ES-I3 (cell line): ENCODE data around the gene SMYD3.

Experiments used
- H3K36me3 ChIP-seq: 2 replicates; pipeline ENCODE4 v1.6.1; 2013; ENCODE audit warnings: mild to moderate bottlenecking, low read length, control low read depth, moderate library complexity; ENCODE audit not compliant: insufficient read depth
- H3K4me1 ChIP-seq: 2 replicates; pipeline ENCODE4 v1.6.1; 2013; ENCODE audit warnings: mild to moderate bottlenecking, control low read depth, low read length; ENCODE audit not compliant: insufficient read depth
- H3K9ac ChIP-seq: 2 replicates; pipeline ENCODE4 v1.6.1; 2013; ENCODE audit warnings: low read depth, mild to moderate bottlenecking, low read length, moderate library complexity
- H3K9me3 ChIP-seq: 2 replicates; pipeline ENCODE4 v1.6.1; 2013; ENCODE audit warnings: mild to moderate bottlenecking, low read length, moderate library complexity; ENCODE audit not compliant: control insufficient read depth, insufficient read depth

Gene SMYD3

DNA sequence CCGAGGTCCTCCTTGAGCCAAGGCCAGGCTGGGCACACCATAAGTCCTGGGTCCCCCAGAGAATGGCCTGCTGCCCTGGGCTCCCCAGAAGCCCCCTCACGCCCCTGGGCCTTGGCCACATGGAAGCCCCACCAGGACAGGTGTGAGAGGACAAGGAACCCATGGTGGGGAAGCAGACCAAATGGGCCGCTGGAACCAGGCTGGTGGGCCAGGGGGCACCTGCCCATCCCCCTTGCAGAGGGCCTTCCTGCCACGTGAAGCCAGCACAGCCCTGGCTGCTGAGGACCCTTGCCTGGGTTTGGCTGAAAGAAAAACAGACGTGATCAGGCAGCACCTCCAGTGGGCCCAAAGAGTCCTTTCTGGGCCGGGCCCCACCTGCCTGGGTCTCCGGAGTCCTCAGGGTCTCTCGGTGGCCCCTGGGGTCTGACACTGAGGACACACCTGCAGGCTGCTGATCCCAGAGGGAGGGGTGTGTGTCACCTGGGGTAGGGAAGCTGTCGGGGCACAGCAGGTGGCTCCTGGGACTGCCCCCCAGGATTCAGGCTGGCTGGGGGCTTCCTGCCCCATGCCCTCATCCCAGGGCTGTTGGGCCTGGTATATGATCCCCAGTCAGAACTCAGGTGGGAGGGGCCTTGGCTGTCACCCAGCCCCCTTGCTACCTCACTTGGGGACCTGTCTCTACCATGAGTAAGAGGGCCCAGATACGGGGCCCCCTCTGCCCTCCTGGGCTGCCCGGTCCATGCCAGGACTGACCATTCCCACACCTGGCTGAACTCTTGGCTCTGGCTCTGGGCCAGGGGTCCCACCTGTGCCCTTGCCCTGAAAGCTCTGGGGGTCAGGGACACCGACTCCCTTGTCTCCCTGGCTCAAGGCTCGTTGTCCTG, 3.3 kb upstream of the SMYD3 start:
- Histone ChIP-seq H3K36me3 (no peaks in the 10 kb centered on the region), H3K9ac (no peak overlapping the region), H3K9me3 (peaks cover 5% of the 10 kb centered on the region), H3K4me1 (no peaks in the 10 kb centered on the region; the same call in 1 of the 2 replicates)

DNA sequence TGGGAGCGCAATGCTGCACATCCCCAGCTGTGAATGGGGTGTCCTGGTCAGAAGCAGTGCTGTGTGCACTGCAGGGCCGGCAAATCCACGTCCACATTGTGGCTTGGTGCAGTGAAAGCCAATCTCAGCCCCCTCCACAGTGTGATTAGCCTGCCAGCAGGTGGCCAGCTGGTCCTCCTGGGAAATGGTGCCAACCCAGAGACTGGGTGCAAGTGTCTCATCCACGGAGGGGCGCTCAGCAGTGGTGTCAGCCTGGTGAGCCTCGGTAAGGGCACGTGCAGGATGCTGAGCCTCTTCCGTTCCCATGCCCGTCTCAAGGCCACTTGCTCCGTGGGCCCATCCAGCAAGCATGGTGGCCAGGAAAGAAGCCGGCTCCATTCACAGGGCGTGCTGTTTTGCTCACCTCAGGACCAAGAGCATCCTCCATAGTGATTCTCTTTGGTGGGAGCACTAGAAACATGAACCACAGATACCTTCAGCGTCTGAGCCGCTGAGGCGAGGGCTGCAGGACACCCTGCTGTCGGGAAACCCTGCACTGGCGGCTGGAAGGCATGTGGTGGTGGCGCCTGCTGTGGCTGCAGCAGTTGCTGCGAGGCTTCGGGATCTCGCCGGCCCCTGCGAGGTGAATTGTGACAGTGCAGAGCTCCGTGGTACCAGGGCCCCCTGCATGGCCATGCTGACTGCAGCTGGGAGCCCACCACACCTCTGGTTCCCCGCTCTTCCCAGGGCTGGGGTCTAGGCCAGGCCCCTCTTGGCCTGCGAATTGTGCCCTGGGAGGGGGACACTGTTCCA, 2.0 kb upstream of the SMYD3 start:
- H3K9ac ChIP-seq = no peak overlapping the region
- H3K4me1 ChIP-seq = no peaks in the 10 kb centered on the region; the same call in 1 of the 2 replicates
- H3K9me3 ChIP-seq = peaks cover 3% of the 10 kb centered on the region
- H3K36me3 ChIP-seq = no peaks in the 10 kb centered on the region

DNA sequence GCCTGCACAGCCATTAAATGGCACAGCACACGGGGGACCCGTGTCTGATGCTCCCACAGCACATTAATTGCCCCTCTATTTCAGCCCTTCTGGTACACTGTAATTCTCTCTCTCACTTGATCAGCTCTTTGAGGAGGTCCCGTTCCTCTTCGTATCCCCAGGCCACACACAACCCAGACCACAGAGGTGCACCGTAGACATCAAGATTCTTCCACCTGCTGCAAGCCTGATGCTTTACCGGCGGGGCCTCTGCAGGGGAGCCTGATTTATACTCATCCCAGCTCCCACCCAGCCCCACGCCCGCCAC, 759 bp downstream of the SMYD3 start:
- Histone ChIP-seq H3K9me3 (no peaks in the 10 kb centered on the region), H3K9ac (peak overlapping the region; percentile 80; the same call in 1 of the 2 replicates), H3K4me1 (no peaks in the 10 kb centered on the region; the same call in 1 of the 2 replicates), H3K36me3 (no peaks in the 10 kb centered on the region)

GRCh38 chr1:246503341-246503740, 3.7 kb downstream of the SMYD3 start:
- no peaks in the 10 kb centered on the region; the same call in 1 of the 2 replicates for H3K4me1 ChIP-seq
- no peaks in the 10 kb centered on the region for H3K9me3 ChIP-seq
- H3K9ac ChIP-seq = no peak overlapping the region
- H3K36me3 ChIP-seq = no peaks in the 10 kb centered on the region

DNA sequence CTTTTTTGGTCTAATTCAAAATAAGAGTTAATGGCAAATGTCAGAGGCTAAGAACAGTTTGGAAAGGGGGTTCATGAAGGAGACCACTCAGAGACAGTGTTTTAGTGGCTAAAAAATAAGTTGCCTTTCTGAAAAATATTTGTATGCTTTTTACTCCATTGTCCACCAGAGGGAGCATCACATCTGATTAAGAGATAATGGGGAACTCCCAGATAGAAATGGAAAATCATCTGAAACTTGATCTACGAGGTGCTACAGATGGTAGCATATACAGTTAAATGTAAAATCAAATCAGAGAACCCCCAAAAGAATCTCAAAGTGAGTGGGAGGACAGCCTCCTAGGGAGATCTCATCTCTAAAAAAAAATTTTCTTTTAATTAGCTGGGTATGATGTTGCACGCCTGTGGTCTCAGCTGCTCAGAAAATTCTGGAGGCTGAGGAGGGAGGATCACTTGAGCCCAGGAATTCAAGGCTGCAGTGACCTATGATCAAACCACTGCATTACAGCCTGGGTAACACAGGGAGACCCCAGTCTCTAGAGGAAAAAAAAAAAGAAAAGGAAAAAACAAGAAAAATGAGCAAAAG, 9.7 kb downstream of the SMYD3 start:
- H3K4me1 ChIP-seq = 0 out of 2 replicates have a peak, but pooled peaks cover 1% of the 10 kb centered on the region
- no peak overlapping the region for H3K9ac ChIP-seq
- no peaks in the 10 kb centered on the region for H3K36me3 ChIP-seq
- H3K9me3 ChIP-seq = no peaks in the 10 kb centered on the region

DNA sequence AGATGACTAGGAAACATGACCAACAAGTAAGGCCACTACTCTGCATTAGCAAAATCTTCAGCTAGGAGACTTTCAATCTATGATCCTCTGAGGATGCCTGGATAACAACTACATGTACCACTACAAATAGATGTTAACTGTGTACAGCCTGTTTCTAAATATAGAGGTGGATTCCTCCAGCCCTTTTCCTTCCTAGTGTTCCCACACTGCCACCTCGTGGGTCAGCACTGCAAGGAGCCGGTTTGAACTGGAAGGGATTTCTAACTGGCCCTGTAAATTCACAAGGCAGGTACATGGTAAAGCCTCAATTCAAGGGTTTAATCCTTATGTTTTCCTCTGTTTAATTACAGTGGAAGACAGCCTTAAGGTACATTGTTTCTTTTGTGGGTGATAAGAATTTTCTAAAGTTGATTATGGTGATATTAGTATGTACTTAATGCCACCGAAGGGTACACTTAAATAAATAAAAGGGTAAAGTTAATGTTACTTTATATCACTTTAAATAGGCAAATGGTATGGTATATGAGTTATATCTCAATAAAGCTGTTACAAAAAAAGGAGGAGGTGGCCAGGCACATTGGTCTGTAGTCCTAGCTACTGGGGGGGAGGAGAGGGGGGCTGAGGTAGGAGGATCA, 14.4 kb downstream of the SMYD3 start:
- no peak overlapping the region for H3K9ac ChIP-seq
- H3K4me1 ChIP-seq = 0 out of 2 replicates have a peak, but pooled peaks cover 4% of the 10 kb centered on the region
- H3K9me3 ChIP-seq = no peaks in the 10 kb centered on the region
- no peaks in the 10 kb centered on the region for H3K36me3 ChIP-seq

DNA sequence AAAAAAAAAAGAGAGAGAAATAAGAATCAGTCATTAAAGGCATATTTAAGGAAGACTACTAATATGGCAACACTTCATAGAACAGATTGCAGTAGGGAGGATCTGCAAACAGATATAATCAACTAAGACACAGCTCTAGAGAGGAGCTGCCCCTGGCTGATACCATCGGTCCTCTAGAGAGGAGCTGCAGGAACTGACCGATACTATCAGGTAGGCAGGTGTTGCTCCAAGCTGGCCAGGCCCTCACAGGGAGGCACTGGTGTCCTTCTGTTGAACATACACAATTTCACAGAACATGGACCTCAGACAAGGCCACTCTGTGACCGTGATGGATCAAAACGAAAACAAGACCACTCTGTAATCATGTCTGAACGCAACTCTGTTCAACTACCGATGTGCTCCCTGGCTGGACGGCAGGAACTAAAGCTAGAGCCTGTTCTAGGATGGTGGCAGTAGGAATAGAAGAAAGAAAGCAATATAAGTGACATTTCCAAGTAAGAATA, 15.5 kb downstream of the SMYD3 start:
- Histone ChIP-seq H3K9me3 (no peaks in the 10 kb centered on the region), H3K4me1 (0 out of 2 replicates have a peak, but pooled peaks cover 4% of the 10 kb centered on the region), H3K9ac (no peak overlapping the region), H3K36me3 (no peaks in the 10 kb centered on the region)

- H3K4me1 ChIP-seq = 0 out of 2 replicates have a peak, but pooled peaks cover 4% of the 10 kb centered on the region
- H3K9me3 ChIP-seq = no peaks in the 10 kb centered on the region
- no peak overlapping the region for H3K9ac ChIP-seq
- no peaks in the 10 kb centered on the region for H3K36me3 ChIP-seq
Measured at GRCh38 chr1:246488674-246489073, 18.4 kb downstream of the SMYD3 start.

GRCh38 chr1:246483569-246483933, 23.5 kb downstream of the SMYD3 start:
- Histone ChIP-seq H3K9me3 (no peaks in the 10 kb centered on the region), H3K9ac (no peak overlapping the region), H3K4me1 (no peaks in the 10 kb centered on the region), H3K36me3 (no peaks in the 10 kb centered on the region)

GRCh38 chr1:246482805-246483568, 24.1 kb downstream of the SMYD3 start:
- Histone ChIP-seq H3K36me3 (no peaks in the 10 kb centered on the region), H3K9me3 (no peaks in the 10 kb centered on the region), H3K9ac (no peak overlapping the region), H3K4me1 (no peaks in the 10 kb centered on the region)

GRCh38 chr1:246479061-246479460, 28.0 kb downstream of the SMYD3 start:
- Histone ChIP-seq H3K4me1 (no peaks in the 10 kb centered on the region), H3K9me3 (no peaks in the 10 kb centered on the region), H3K36me3 (no peaks in the 10 kb centered on the region), H3K9ac (no peak overlapping the region)

- Histone ChIP-seq H3K9ac (no peak overlapping the region), H3K9me3 (no peaks in the 10 kb centered on the region), H3K36me3 (no peaks in the 10 kb centered on the region)
Measured at GRCh38 chr1:246477634-246478033, 29.4 kb downstream of the SMYD3 start.

GRCh38 chr1:246476771-246477170, 30.3 kb downstream of the SMYD3 start:
- Histone ChIP-seq H3K4me1 (no peaks in the 10 kb centered on the region), H3K36me3 (no peaks in the 10 kb centered on the region), H3K9ac (no peak overlapping the region), H3K9me3 (no peaks in the 10 kb centered on the region)

More at GRCh38 chr1:246477634-246478033, 29.4 kb downstream of the SMYD3 start:
- no peaks in the 10 kb centered on the region for H3K4me1 ChIP-seq
